HG03066 (cell line): Measurements from ENCODE around the gene EPAS1.

Source experiments
- ATAC-seq: cut with Tn5 transposase; IDR thresholded peaks from one replicate; pipeline ENCODE4 v1.9.1; 2021; ENCODE audit warnings: low read depth; ENCODE audit not compliant: unreplicated experiment

Gene EPAS1

DNA sequence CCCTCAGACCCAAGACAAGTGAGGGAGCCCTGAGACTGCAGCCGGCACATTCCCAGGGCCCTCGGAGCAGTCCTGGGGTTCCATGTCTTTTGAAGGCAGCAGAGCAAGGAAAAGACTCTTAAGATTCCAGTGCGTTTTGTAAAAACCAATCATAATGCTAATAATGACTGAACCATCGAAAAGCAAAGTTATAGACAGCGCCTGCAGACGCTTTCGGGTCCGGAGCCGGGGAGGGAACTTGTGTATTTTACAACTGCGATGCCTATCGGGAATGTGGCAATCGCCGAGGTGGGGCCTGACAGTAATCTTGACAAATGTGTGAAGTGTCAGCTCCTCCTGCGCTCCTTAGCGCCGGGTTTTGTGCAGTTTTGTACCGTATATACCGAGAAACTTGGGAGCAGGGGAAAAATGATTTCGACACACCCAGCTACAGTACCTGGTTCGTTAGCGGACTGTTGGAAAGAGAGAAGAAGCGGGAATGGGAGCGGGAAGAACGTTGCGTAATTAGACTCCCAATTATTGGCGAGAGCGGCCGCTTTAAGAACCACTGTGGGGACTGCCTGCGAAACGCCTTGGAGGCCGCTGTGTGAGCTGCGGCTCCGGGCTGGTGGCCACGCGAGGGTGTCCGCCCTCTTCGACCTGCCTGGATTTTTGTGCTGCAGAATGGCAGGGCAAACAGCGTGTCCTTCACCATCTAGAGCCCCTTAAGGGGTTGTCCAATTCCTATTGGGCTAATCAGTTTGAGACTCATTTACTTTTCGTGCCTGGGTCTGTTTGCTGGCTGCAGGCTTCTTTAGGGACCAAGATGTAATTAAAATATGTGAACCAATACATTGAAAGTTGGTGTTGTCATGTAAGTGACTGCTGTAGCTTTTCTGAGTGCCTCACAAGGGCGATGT is 2.4 kb downstream of the EPAS1 start:
- no peak for ATAC-seq

DNA sequence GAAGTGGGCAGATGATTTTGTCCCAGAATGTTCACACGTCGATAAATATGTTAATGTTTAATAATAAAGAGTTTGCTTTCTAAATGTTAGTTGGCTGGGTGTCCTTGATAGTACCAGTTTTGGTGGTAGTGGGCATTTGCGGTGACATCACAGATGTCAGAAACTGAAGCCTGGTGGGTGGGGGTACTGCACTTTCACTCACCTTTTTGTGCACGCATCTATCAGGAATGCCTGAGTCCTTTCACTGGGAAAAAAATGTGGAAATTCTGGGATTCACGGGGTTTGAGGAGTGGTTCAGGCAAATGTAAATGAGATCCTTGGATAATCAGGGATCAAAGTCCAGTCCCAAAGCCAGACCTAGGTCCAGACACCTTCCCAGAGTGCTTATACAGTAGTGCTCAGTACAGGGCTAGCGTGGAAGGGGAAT is 3.2 kb downstream of the EPAS1 start:
- ATAC-seq, result no peak

DNA sequence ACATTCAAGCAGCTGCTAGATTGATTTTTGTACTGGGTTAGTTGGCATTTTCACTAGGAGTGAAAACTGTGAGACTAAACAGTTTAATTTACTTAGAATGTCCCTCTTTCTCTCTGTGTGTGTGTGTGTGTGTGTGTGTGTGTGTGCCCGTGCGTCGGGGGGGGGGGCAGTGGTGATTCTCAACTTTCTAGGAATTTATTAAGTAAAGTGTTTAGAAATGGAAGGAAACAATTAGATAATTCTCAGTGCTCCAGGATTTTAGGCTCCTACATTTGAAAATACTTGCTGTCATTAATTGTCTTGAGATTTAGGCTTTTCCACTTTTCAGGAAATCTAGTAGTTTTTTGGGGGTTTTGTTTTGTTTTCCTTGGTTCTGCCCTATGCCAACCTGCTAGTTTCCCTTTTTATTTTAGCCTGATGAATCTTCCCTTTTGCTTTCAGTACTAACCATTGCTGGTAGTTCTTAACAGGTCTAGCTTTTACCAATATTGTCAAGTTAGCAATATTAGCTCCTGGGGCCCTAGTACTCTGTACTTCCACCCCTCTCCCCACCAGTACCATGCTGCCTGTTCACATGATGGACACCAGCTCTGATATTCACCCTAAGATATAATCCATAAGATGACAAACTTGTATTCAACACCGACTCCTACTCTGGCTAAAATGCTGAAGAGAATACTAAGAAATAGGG is 4.9 kb downstream of the EPAS1 start:
- no peak for ATAC-seq

DNA sequence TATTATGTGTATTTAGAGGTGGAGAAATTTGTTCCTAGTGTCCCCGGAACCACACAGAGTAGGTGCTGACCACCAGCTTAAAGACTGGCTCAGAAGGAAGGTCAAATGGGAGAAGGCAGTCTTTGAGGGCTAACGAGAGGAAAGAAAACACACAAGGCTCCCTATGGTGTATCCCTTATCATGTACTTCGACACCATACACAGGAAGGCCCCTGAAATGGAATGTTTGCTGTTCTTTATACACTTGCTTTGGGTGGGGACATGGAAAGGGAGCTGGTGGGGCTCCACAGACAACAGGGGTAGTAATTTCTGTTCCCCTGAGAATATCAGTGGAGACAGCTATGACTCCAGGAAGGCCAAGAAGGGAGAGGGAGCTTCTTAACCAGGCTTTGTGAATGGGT is 6.0 kb downstream of the EPAS1 start:
- ATAC-seq, result no peak

DNA sequence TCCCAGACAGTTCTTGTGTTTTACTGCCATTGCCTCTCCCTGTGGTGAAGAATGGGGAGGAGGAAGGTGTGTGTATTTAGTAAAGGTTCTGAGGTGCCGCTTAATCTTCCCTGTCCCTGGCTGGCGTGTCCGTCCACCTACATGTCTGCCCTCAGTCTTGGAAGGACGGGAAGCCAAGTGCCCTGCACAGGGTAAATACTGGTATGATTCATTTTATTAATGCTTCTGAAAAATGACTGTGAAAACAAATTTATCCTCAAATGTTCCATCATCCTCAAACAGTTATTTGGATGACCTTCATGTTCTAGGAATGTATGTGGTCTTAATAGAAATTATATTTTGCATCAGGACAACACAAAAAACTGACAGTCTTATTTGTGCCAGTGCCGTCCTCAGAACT is 6.6 kb downstream of the EPAS1 start:
- ATAC-seq, result no peak

DNA sequence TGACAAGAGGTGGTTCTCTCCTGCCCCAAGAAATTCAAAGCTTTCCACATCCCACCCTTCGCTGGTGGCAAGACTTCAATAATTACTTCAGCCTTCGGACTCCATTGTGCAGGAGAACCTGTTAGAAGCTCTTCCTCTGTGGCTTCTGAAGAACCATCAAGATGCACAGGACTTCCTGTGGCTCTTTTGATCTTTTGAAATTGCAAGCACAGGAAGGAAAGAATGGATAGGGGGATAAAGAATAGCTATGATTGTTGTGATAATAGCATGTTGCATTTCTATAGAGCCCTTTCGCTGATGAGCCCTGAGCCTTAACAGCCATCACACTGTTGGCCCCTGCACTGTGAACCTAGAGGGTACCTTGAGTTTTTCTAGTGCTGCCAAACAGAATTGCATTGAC is 7.4 kb downstream of the EPAS1 start:
- ATAC-seq, result no peak

DNA sequence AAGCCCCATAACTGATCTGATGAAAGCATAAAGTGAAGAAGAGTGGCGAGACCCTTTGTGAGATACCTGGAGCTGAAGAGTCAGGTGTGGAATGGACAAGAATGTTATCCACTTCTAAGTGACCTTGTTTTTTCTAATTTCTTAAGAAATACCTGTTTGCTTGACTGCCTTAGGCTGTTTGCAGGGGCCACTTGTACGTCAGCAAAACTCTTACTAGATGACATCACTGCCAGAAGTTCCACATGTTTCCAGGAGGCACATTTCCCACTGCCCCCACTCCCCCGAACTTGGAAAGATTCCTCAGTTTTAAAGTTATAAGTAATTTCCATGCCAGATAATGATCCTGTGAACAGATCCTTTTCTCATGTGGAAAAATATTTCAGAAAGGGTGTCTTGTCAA is 8.0 kb downstream of the EPAS1 start:
- no peak for ATAC-seq

DNA sequence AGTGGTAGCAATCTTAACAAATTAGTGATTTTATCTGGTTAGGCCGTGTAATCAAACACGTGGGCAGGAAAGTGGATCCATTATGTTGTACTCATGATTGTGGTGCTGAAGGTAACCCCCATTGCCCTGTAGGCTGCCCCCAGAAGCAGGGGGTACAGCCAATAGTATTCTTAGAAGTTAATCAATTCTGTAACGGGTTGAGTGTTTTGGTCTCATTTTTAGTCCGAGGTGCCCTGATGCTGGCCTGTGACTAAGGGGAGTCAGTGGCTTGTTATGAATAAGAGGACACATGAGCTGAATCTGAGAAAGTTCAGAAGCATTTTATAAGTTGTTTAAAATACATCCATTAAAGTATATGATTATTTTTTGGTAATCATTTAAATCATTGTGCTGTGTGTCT is 8.6 kb downstream of the EPAS1 start:
- ATAC-seq, result no peak

DNA sequence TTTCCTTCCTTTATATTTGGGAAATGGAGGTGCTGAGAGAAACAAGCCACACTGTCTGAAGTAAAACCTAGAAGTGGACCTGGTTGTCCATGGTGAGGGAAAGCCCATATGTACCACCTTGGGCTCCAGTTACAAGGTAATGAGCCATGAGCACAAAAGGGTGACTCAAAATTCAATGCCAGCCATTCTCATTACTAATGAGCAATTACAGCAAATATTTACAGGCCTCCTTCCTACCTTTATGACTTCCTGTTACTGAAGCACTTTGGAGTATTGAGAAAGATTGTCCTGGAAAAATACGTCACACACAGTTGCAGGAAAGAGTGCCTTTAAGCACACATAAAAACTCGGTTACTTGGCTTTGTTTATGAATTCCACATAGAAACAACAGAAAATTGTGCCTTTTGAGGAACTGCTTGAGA is 9.1 kb downstream of the EPAS1 start:
- ATAC-seq, result no peak

DNA sequence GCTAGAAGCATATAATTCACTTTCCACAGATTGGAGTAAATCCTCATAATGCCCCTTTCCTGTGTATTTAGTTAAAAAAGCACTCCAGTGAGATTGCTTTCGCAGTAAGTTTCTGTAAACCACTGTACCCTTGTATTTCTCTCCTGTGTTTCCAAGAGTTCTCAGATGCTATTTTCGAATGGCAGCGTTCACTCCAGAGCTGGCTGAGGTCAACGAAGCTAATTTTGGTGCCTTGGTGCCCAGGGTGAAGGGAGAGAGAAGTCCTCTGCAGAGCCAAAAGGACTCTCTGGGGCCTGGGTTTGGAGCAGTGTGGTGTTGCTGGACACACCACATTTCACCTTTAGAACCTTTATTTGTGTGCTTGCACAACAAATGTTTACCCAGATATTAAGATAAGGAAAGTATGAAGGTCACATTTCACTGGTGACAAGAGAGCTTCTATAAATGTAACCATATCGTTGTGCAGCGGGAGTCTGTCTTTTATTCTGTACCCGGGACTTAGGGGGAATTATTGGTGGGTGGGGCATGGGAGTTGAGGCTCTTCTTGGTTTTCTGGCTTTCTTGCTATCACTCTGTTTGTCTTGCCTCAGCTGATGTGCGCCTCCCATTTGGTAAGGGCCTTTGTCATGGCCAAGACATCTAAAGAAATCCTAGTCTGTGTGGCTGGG is 9.9 kb downstream of the EPAS1 start:
- ATAC-seq, result no peak

DNA sequence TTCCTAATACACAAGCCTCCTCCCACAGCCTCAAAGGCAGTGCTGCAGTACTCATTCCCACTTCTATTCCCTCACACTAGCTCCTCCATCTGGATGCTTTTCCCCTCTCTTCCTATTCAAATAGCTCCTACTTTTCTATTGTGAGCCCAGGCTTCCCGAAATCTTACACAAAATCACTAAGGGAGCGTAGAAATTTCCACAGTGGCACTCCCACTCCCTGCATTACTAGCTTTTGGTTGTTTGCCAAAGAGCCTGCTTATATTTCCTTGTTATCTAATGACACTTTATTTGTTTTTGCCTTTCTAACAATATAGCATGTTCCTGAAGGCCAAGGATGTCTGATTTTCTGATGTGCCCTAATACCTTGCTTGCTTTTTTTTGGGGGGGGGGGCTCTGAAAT is 10.9 kb downstream of the EPAS1 start:
- no peak for ATAC-seq

DNA sequence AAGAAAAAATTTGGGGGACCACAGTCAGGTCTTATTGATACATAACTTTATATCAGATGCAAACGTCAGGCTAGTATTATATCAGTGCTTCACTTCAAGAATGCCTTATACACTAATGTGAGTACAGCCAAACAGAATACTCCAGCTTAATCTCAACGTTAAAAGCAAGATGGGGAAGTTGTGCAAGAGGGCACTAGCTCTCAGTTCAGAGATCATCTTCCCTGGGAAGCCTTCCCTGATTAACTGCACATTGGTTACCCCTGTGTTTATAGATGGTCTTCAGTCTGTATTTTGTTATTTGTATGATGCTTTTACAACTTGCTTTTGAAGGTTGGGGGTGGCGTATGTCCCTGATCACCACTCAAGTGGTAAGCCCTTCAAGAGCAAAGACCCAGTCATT is 11.4 kb downstream of the EPAS1 start:
- no peak for ATAC-seq

DNA sequence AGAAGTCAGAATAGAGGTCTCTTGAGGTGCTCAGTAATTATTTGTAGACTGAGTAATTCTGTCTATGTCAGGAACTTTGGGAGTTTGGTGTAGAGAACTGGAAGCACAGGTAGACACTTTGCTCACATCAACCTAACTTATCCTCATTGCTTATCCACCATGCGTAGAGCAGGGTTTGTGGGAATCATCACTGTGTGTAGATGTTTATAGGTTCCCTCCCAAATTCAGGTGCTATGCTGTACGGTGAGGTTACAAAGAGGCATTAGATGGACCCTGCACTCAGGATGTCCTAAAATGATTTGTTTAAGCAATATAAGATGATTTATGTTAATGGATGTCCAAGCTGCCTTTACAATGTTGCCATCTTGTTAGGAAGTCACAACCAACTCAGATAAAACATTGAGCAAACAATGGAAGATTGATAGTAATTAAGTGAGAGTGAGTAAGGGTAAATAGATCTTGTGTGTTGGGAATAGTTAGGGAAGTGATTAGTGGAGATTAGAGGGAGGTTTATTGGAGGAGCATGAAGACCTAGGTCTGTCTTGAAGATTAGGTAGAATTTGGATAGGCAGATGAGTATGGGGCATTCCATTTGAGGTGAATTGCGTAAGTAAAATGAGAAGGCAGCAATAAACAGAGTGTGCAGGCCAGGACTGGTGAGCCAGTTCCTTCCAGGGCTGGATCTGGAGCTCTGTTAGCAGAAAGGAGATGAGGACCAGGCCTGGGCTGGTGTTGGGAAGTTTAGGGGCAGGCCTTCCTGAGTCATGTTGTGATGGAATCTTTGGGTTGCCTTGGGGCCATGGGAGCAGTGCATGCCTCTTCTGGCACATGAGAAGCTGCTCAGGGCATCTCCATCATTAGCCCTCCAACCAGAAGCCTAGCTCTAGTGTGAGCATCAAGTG is 12.1 kb downstream of the EPAS1 start:
- ATAC-seq, result no peak

DNA sequence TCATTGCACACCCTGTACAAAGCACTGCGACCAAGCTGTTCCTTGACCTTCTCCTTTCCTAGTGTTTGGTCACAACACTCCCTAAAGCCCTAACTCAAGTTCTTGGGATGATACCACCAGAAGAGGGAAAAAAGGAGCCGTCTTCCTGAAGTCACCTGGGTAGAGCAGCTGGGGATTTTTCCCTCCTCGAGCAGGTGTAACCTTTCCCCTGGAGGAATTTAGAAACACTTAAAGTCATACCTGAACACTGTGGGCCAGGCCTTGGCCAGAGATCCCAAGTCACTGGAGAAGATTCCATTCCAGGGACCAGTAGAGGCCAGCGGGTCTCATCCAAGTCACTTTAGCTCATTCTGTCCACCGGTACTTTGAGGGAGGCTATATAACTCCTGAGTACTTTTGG is 13.2 kb downstream of the EPAS1 start:
- ATAC-seq, result no peak

DNA sequence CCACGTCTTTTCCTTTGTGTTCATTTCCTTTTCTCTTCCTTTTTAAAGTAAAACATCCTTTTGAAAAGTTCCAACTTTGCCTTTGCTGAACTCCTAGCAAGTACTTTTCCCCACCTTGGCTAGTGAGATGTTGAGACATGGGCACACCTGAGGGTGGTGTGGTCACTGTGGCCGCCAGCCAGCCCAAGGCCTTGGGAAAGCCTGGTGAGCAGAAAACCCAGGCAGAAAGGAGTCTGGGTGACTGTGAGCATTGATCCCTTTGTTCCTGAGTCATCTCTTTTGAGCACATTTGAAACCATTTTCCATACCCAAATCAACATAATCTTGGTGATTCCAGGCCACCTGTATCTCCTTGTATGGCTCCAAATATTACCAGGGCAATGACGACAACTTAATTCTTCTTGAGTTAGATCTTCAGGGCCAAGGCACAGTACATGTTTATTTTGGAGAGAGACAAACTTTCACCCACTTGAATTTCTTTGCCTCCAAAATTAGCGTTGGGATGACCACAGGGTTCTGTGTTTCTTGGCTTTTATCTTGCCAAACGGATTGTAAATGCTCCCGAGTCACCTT is 14.5 kb downstream of the EPAS1 start:
- no peak for ATAC-seq

DNA sequence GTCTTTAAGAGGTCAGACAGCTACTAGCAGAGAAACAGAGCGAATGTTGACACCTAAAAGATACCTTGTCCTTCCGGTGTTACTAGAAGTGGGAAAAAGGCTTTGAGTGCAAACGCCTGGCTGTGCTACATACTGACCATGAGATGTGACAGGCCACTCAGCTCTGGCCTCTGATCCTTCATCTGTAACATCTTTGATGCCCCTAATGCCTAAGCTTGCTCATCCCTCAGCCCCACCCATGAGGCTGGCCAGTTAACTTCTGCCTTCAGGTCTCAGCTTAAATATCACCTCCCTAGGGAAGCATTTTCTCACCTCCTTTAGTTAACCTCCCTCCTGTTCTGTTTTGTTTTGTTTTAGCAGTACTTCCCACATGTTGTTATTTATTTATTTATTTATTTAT is 15.9 kb downstream of the EPAS1 start:
- ATAC-seq, result no peak

DNA sequence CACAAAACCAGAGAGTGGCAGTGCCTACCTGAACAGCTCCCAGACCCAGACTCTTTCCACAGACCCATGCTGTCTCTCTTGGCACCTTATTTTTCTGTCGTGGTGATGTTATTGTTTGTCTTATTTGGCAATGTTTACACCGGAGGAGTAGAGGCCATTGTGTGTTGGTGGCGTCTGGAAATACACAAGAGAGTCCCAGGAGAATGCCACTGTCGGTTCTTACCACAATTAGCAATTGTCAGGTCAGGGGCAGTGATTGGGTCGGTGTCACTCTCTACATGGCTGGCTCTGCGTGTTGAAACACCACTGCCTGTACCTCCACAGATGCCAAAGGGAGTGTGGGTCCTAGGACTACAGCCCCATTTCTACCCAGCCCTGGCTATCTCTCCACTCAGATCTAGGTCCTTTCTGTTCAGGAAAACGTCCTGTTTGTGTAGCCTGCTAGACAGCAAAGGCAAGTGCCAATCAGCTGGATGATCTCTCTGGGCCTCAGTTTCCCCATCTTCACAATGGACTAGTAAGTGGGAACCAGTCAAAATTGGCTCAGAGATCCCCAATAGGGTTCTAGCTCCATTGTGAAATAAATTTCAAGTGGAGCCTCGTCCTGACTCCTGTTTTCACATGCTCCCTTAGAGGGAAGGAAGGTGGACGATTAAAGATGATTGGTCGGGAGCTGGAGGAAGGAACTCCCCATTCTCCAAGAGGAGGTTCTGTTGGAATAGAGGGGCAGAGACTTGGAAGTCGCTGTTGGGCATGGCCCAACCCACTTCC is 17.0 kb downstream of the EPAS1 start:
- ATAC-seq, result no peak

DNA sequence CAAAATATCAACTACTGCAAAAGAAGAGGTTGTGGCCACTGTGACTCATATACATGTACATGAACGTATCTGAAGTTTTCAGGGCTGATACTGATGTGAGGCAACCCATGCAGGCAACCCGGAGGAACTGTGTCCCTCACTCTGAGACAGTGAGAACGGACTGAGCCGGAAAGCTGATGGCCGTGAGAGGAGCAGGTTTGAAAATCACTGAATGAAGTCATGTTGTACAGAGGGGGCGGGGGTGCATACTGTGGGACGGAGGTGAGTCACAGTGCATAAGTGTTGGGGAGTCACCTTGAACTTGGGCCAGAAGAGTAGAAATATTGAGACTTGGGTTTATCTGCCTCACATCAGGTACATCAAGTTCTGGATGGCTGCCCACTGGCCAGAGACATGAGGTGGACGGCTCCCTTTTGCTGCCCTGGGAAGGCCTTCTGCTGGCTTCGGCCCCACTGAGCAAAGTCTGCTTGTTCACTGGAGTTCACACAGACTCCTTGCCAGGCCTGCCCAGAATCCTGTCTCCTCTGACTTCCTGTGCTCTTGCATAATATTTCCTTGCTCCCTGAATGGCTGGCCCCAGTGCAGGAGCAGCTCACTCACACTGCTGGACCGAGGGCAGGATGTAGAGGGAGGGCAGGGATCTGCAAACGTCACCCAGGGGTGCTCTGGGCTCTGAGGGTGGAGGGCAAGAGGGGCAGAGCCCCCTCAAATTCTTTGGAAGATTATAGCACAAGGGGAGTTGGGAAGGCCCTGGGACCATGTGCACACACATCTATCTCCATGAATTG is 18.1 kb downstream of the EPAS1 start:
- ATAC-seq, result no peak

DNA sequence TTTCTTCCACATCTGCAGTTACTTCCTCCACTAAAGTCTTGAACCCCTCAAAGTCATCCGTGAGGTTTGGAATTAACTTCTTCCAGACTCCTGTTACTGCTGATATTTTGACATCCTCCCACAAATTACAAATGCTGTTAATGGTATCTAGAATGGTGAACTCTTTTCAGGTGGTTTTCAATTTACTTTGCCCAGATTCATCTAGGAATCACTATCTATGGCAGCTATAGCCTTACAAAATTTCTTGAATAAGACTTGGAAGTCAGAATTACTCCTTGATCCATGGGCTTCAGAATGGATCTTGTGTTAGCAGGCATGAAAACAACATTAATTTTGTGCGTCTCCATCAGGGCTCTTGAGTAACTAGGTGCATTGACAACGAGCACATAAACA is 19.9 kb downstream of the EPAS1 start:
- no peak for ATAC-seq
